22Rv1 (cell line): ENCODE data around the gene TTLL6.

ENCODE experiments used
- H3K27ac ChIP-seq: fragments of 450-650 bp; 2 replicates; pipeline ENCODE4 v1.5.1; 2017
- ZFX ChIP-seq: fragments of 450-650 bp; IDR thresholded peaks from 2 replicates; pipeline ENCODE4 v1.6.1; 2017; ENCODE audit warnings: antibody characterized with exemption, borderline replicate concordance
- TF ChIP-seq, protein P1 (sequence below): fragments of 450-650 bp; IDR thresholded peaks from 2 replicates; pipeline ENCODE4 v1.5.1; 2017; ENCODE audit warnings: mild to moderate bottlenecking

The TTLL6 gene

GRCh38 chr17:48816774-48817590, at the start of gene TTLL6:
TSS of gene TTLL6 (minus strand) at chr17:48817229. CDS start at chr17:48817072, 157 bp downstream.
- H3K27ac ChIP-seq: peak within 1 kb of the TSS; percentile 52
- no peak for TF ChIP-seq ZFX
- TF ChIP-seq, protein P1, sequence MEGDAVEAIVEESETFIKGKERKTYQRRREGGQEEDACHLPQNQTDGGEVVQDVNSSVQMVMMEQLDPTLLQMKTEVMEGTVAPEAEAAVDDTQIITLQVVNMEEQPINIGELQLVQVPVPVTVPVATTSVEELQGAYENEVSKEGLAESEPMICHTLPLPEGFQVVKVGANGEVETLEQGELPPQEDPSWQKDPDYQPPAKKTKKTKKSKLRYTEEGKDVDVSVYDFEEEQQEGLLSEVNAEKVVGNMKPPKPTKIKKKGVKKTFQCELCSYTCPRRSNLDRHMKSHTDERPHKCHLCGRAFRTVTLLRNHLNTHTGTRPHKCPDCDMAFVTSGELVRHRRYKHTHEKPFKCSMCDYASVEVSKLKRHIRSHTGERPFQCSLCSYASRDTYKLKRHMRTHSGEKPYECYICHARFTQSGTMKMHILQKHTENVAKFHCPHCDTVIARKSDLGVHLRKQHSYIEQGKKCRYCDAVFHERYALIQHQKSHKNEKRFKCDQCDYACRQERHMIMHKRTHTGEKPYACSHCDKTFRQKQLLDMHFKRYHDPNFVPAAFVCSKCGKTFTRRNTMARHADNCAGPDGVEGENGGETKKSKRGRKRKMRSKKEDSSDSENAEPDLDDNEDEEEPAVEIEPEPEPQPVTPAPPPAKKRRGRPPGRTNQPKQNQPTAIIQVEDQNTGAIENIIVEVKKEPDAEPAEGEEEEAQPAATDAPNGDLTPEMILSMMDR: 0 out of 2 replicates have a peak, but pooled peaks have one; percentile 8

- H3K27ac ChIP-seq: no peak overlapping the region
Measured at GRCh38 chr17:48860456-48860855, 43.4 kb upstream of the TTLL6 start.

GRCh38 chr17:48860034-48860433, 43.0 kb upstream of the TTLL6 start:
- H3K27ac ChIP-seq: no peak overlapping the region
- no peak for TF ChIP-seq ZFX
- TF ChIP-seq, protein P1: no peak

More at GRCh38 chr17:48860456-48860855, 43.4 kb upstream of the TTLL6 start:
- TF ChIP-seq, protein P1: no peak
- no peak for TF ChIP-seq ZFX

- no peak overlapping the region for H3K27ac ChIP-seq
- TF ChIP-seq, protein P1: no peak
- no peak for TF ChIP-seq ZFX
Measured at GRCh38 chr17:48856122-48856821, 39.2 kb upstream of the TTLL6 start.

DNA sequence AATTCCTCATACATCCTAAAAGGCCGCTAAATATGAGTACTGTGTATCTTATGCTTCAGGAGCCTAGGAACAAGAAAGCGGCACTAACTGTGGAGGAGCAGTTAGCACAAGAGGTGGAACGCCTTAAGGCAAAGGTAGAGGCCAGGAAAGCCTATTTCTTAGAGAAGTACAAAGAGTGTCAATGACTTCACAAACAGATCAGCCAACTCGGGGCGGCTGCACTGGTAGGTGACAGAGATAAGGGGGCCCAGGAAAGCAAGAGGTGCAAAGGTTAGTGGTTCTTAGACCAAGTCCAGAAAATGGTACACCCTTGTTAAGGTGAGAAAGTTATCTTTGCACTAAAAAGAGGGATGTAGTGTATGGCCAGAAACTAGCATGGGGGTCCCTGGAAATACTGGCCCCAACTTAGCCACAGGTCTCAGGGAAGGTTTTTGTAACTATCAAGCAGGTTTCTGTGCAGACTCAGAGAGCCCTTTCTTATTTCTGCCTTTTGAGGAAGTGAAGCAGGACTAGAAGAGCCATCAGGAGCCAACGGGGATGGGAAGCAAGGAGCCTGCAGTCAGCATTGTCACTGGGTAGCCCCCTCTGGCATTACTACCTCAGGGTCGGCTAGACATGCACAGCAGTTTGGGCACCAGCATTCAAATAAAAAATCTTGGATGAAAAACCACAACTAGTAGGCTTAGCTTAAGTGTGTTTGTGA, 37.9 kb upstream of the TTLL6 start:
- TF ChIP-seq, protein P1: no peak
- no peak for TF ChIP-seq ZFX
- no peak overlapping the region for H3K27ac ChIP-seq

DNA sequence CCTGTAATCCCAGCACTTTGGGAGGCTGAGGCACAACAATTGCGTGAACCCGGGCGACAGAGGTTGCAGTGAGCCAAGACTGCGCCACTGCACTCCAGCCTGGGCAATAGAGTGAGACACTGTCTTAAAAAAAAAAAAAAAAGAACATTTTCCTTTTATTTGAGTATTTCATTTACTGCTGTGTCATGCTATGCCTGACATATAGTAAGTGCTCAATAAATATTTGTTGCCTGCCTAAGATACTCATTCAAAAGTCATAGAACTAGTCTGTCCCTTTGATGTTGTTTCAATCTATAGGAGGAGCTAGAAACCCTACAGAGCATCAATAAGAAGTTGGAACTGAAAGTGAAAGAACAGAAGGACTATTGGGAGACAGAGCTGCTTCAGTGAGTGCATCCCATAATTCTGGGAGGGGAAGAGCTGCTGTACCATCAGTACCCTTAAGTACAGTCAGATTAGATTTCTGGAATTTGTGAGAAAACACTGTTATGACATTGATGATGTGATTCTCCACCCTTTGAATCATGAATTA, 33.8 kb upstream of the TTLL6 start:
- TF ChIP-seq ZFX: no peak
- TF ChIP-seq, protein P1: no peak
- H3K27ac ChIP-seq: no peak overlapping the region
